ENCODE data around the gene ERICH4.
"Not testable (repeated sequence)": the region's sequence is repeated elsewhere in the genome, so short reads cannot be mapped to it uniquely, and the experiment has no call there.

The ERICH4 gene

GRCh38 chr19:41415154-41415571 lies 27.8 kb upstream of the ERICH4 start:
- DNase-seq: no peak

- no peak for DNase-seq
These were observed 26.7 kb upstream of the ERICH4 start for GRCh38 chr19:41416194-41416674.

- DNase-seq: no peak
These were observed 22.7 kb upstream of the ERICH4 start for GRCh38 chr19:41420101-41420880.

DNA sequence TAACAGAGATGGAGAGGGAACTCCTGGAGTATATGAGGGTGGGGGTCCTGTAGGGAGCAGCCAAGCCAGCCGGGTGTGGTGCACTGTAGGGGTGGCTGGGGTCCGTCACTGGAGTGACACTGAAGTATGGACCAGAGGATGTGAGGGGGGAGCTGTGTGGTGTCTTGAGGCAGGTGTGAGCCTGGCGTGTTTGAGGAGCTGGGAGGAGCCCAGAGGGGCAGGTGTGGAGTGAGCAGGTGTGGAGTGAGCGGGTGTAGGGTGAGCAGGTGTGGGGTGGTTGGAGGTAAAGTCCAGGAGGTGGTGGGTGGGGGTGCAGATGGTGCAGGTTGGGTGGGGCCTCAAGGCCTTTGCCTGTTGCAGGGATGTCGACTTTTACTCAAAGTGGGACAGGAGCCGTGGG lies 21.6 kb upstream of the ERICH4 start:
- DNase-seq: no peak

DNA sequence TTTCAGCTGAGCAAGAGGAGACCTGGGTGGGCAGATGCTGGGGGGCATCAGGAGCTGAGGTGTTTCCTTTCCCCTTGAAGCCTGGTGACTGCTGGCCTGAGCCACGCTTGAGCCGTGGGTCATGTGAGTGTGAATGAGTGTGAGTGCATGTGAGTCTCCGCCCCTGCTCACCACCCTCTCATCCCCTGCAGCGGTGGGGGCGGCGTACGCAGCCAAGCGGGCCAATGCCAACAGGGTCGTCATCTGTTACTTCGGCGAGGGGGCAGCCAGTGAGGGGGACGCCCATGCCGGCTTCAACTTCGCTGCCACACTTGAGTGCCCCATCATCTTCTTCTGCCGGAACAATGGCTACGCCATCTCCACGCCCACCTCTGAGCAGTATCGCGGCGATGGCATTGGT lies 21.0 kb upstream of the ERICH4 start:
- no peak for DNase-seq

GRCh38 chr19:41422456-41422855 lies 20.5 kb upstream of the ERICH4 start:
- no peak for DNase-seq

DNA sequence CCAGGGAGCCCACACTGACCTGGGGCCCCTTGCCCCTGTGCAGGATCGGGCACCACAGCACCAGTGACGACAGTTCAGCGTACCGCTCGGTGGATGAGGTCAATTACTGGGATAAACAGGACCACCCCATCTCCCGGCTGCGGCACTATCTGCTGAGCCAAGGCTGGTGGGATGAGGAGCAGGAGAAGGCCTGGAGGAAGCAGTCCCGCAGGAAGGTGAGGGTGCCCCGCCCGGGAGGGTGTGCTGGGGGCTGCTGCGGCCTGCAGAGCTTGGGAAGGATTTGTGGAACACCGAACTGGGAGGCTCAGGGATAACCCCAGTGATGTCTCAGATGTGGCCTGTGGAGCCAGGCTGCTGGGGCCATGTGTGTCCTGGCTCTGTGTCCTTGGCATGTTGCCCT lies 20.0 kb upstream of the ERICH4 start:
- no peak for DNase-seq

GRCh38 chr19:41424335-41425173 lies 18.4 kb upstream of the ERICH4 start:
- DNase-seq: no peak

DNA sequence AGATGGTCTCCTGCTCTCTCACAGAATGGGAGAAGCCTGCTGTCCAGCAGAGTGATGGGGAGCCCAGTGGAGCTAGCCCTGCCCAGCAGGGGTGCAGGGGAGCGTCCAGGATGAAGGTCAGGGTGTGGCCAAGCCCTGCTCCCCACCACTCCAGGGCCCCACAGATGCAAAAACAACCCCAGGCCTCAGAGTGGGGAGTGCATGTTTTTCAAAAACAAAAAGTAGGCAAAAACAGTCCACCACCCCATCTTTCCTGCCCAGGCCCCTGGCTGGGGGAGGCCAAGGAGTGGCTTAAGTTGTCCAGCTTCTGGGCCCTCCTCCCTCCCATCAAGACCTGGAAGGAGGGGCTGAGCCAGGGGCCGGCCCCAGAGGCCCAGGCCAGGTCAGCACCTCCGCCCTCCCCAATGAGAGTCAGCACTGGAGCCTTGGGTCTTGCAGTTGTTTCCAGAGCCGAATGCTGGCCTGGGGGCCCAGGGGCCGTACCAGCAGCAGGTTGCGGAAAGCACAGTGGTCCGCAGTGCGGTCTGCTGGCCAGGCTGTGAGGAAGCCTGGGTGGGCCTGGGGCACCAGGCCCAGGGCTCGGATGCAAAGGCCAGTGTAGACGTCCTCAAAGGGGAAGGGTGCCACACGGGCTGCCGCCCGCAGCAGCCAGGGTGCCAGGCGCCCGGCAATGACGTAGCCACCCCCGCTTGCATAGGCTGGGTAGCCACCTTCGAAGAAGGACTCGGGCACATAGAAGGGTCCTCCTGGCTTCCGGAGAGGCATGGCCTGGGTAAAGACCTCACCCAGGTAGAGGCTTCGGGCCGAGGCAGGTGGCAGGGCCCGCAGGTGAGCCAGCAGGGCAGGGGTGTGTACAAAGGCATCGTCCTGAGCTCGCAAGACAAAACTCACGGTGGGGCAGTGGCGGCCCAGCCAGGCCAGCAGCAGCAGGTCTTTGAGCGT lies 17.5 kb upstream of the ERICH4 start:
- no peak for DNase-seq

- DNase-seq: no peak
These were observed 16.7 kb upstream of the ERICH4 start for GRCh38 chr19:41426116-41426841.

GRCh38 chr19:41426952-41427646 lies 15.9 kb upstream of the ERICH4 start, which contains the start of gene B3GNT8:
B3GNT8 (minus strand) TSS chr19:41427374; CDS start chr19:41426778, 596 bp downstream.
- peak; percentile 70 for DNase-seq

GRCh38 chr19:41427647-41428480 lies 15.1 kb upstream of the ERICH4 start:
- peak; percentile 52 for DNase-seq

DNA sequence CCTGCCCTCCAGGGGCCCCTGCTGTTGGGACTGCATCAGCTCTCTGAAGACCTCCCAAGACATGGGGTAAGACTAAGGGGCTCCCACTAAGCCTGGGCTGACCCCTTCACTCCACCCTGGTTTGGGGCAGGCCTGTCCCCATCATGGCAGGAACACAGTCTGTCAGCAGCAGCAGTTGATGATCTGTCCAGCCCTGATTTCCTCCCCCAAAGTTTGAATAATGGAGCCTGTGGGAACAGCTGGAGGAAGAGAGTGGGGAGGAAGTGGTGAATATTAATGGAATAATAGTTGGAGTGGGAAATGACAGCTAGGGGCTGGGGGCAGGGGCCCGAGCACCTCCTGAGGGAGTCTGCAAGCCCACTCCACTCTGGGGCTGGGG lies 14.5 kb upstream of the ERICH4 start:
- DNase-seq: no peak

DNA sequence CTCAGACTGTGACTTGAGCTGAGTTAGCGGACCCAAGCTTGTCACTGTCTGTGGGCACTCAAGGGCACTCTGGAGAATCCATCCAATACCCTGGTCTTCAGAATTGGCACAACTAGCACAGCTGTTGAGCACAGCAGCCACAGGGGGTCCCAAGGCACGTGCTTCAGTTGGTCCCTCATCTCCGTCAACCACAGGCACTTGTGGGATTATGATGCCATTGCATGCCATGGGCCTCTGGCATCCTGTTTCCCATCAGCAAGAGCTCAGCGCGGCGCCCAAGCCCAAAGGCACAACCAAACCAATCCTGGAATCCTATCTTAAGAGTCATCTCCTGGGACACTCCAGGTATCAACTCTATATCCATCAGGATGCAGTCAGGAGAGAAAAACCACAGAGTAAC lies 12.0 kb upstream of the ERICH4 start:
- DNase-seq: no peak

GRCh38 chr19:41431426-41432386 lies 11.2 kb upstream of the ERICH4 start:
- no peak for DNase-seq

- no peak for DNase-seq
These were observed 9.8 kb upstream of the ERICH4 start for GRCh38 chr19:41433171-41433570.

DNA sequence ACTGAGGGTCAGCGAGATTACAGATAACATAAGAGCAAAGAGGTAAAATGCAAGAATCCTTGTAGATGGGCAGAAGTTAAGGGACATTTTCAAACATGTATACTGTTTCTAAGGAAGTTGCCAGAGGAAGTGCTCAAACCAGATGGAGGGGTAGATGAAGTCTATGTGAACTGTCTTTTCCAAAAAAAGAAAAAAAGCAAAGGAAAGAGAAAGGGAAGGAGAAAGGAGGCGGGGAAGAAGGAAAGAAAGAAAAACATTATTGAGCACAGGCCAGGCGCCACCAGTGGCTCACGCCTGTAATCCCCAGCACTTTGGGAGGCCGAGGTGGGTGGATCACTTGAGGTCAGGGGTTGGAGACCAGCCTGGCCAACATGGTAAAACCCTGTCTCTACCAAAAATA lies 8.5 kb upstream of the ERICH4 start:
- DNase-seq: no peak

- DNase-seq: not testable (repeated sequence)
These were observed 7.6 kb upstream of the ERICH4 start for GRCh38 chr19:41435376-41435775.

All from CD4-positive, alpha-beta T cell treated with Interleukin-17A for 4 hours (primary cell).